Endothelial cell of umbilical vein (primary cell): ENCODE data around the gene SMIM41.

Experiments
- CTCF ChIP-seq, 2 donors: IDR thresholded peaks; 1 replicate in 1 of 2; 2 replicates in 1 of 2; pipeline ENCODE4 v1.5.1; 2011; ENCODE audit warnings: low read length in 2 of 2, mild to moderate bottlenecking in 2 of 2, moderate library complexity in 2 of 2, control low read depth in 1 of 2, inconsistent platforms in 1 of 2, low read depth in 1 of 2; ENCODE audit not compliant: insufficient read depth in 1 of 2; ENCODE audit errors: extremely low read depth in 1 of 2
- EZH2 ChIP-seq: IDR thresholded peaks from 2 replicates; pipeline ENCODE4 v1.6.1; 2012; ENCODE audit warnings: borderline replicate concordance, low read depth, mild to moderate bottlenecking, moderate library complexity, low read length, inconsistent platforms; ENCODE audit not compliant: severe bottlenecking
- GATA2 ChIP-seq: IDR thresholded peaks from 2 replicates; pipeline ENCODE4 v1.7.0; 2011; ENCODE audit warnings: low read depth, mild to moderate bottlenecking, moderate library complexity, mixed read lengths, low read length; ENCODE audit not compliant: insufficient read length, insufficient read depth
- JUN ChIP-seq: IDR thresholded peaks from 2 replicates; pipeline ENCODE4 v1.6.1; 2011; ENCODE audit warnings: borderline replicate concordance, low read depth; ENCODE audit not compliant: insufficient read length, insufficient read depth
- MAX ChIP-seq: IDR thresholded peaks from 2 replicates; pipeline ENCODE4 v1.6.1; 2011; ENCODE audit not compliant: insufficient read depth, insufficient read length
- MYC ChIP-seq: IDR thresholded peaks from one replicate; pipeline ENCODE4 v1.6.1; 2011; ENCODE audit warnings: mild to moderate bottlenecking, low read depth, low read length
- POLR2A ChIP-seq: IDR thresholded peaks from 2 replicates; pipeline ENCODE4 v1.6.1; 2012; ENCODE audit warnings: low read depth, mild to moderate bottlenecking, control low read depth, low read length
- POLR2AphosphoS5 ChIP-seq: IDR thresholded peaks from 2 replicates; pipeline ENCODE4 v1.6.1; 2012; ENCODE audit warnings: low read depth, mild to moderate bottlenecking, control low read depth, low read length, moderate library complexity; ENCODE audit not compliant: insufficient read depth

GRCh38 chr12:52144512-52145227, 65.2 kb downstream of the SMIM41 start:
- no peak for TF ChIP-seq POLR2A
- no peak for TF ChIP-seq CTCF (IDR thresholded peaks at IDR 0.05; ENCODE audit: extremely low read depth in 1 of 2, insufficient read depth in 1 of 2, low read depth in 1 of 2, low read length in 2 of 2)
- TF ChIP-seq POLR2AphosphoS5: no peak
- no peak for TF ChIP-seq JUN
- TF ChIP-seq MAX: no peak
- TF ChIP-seq MYC: no peak
- TF ChIP-seq GATA2: no peak
- TF ChIP-seq EZH2: no peak
